ENCODE measurements around the gene GJD3.

- TF ChIP-seq CTCF (IDR thresholded peaks at IDR 0.05) (no peak), POLR2A (IDR thresholded peaks at IDR 0.05) (no peak)
Observed at GRCh38 chr17:40335620-40336019, 28.9 kb downstream of the GJD3 start.
